Measurements from ENCODE around the gene U2AF1L4. TPM values are rescaled to one million over a fixed set of nuclear protein-coding genes. Genes with fewer than 3 reads are reported as not detected.

The U2AF1L4 gene
- total and polyA plus RNA-seq, 7 experiments from 2014 or later, result 33.7 to 89.7 (median 70.1) TPM

GRCh38 chr19:35712567-35713505 is 32.4 kb downstream of the U2AF1L4 start:
- peaks cover 0 to 10% (median 0%) of the 10 kb centered on the region in 5 donors for H3K36me3 Mint-ChIP-seq

GRCh38 chr19:35710784-35711723 is 34.2 kb downstream of the U2AF1L4 start:
- H3K27ac ChIP-seq (ENCODE audit: low read depth, low read length), result no peak overlapping the region
- CTCF ChIA-PET, result interaction anchor here (0.7 to 1.7 kb wide), 2 partner anchors 11 to 367 kb away, joined by 3 to 4 read pairs; no protein-coding TSS in a partner anchor
- Mint-ChIP-seq H3K9me3 (no peaks in the 10 kb centered on the region), H3K27me3 (no peaks in the 10 kb centered on the region), H3K4me1 (peaks cover 31 to 61% (median 42%) of the 10 kb centered on the region in 7 donors), H3K4me3 (peak overlapping the region in 3 of 10 donors; percentile 13 to 79 (median 51)), H3K36me3 (peaks cover 0 to 5% (median 0%) of the 10 kb centered on the region in 5 donors), H3K27ac (peak overlapping the region in 3 of 9 donors; percentile 39 to 97 (median 66))
- peaks cover 24 to 50% of the 10 kb centered on the region in 2 donors for H3K4me1 ChIP-seq (ENCODE audit: control insufficient read depth in 2 of 2, insufficient read depth in 2 of 2, low read length in 2 of 2)
- intact Hi-C loops (cut with micrococcal nuclease), result loop anchor here in 1 of 2 donors (1.0 kb wide), 1 partner anchor 9 kb away; no protein-coding TSS in a partner anchor
- DNase-seq (peak in 1 of 9 donors; percentile 70), ATAC-seq (no peak)
- no peaks in the 10 kb centered on the region for H3K9me3 ChIP-seq (ENCODE audit: control insufficient read depth in 2 of 3, low read length in 3 of 3)
- no peaks in the 10 kb centered on the region for H3K27me3 ChIP-seq (ENCODE audit: control insufficient read depth in 2 of 2, insufficient read depth in 2 of 2, low read length in 2 of 2)
- POLR2A ChIA-PET, result interaction anchor here (0.5 to 3.9 kb wide), 4 partner anchors 9 to 45 kb away, joined by 3 to 20 read pairs (median 4); partner anchors contain the start of gene HSPB6
- no peak overlapping the region for H3K4me3 ChIP-seq (ENCODE audit: low read length)
- no peaks in the 10 kb centered on the region for H3K36me3 ChIP-seq (ENCODE audit: control insufficient read depth in 2 of 3, insufficient read depth in 3 of 3, low read length in 3 of 3)

More at GRCh38 chr19:35712567-35713505, 32.4 kb downstream of the U2AF1L4 start:
- Mint-ChIP-seq H3K9me3 (no peaks in the 10 kb centered on the region), H3K27me3 (no peaks in the 10 kb centered on the region), H3K4me3 (peak overlapping the region in 9 of 10 donors; percentile 23 to 97 (median 60)), H3K4me1 (peaks cover 40 to 67% (median 50%) of the 10 kb centered on the region in 7 donors), H3K27ac (peak overlapping the region; percentile 4 to 97 (median 75))
- ChIA-PET POLR2A (interaction anchor here (0.7 to 3.9 kb wide), 5 partner anchors 11 to 30 kb away, joined by 3 to 20 read pairs (median 4); no protein-coding TSS in a partner anchor), CTCF (interaction anchor here (0.6 to 3.2 kb wide), 3 partner anchors 11 to 18 kb away, joined by 4 to 11 read pairs (median 4); no protein-coding TSS in a partner anchor)
- H3K9me3 ChIP-seq (ENCODE audit: control insufficient read depth in 2 of 3, low read length in 3 of 3), result no peaks in the 10 kb centered on the region
- H3K36me3 ChIP-seq (ENCODE audit: control insufficient read depth in 2 of 3, insufficient read depth in 3 of 3, low read length in 3 of 3), result no peaks in the 10 kb centered on the region
- DNase-seq (peak in 2 of 9 donors; percentile 51 to 79), ATAC-seq (no peak)
- H3K4me1 ChIP-seq (ENCODE audit: control insufficient read depth in 2 of 2, insufficient read depth in 2 of 2, low read length in 2 of 2), result peaks cover 27 to 55% of the 10 kb centered on the region in 2 donors
- H3K4me3 ChIP-seq (ENCODE audit: low read length), result peak overlapping the region; percentile 23
- H3K27ac ChIP-seq (ENCODE audit: low read depth, low read length), result peak overlapping the region; percentile 56
- H3K27me3 ChIP-seq (ENCODE audit: control insufficient read depth in 2 of 2, insufficient read depth in 2 of 2, low read length in 2 of 2), result no peaks in the 10 kb centered on the region
- intact Hi-C loops (cut with micrococcal nuclease), result no loop called here

- no peak for DNase-seq
- H3K27ac Mint-ChIP-seq, result peak overlapping the region in 1 of 9 donors; percentile 9
- Histone ChIP-seq H3K36me3 (ENCODE audit: control insufficient read depth in 2 of 3, insufficient read depth in 3 of 3, low read length in 3 of 3) (no peaks in the 10 kb centered on the region), H3K27ac (ENCODE audit: low read depth, low read length) (no peak overlapping the region), H3K9me3 (ENCODE audit: control insufficient read depth in 2 of 3, low read length in 3 of 3) (no peaks in the 10 kb centered on the region), H3K4me1 (ENCODE audit: control insufficient read depth in 2 of 2, insufficient read depth in 2 of 2, low read length in 2 of 2) (peaks cover 10 to 28% of the 10 kb centered on the region in 2 donors), H3K4me3 (ENCODE audit: low read length) (no peak overlapping the region), H3K27me3 (ENCODE audit: control insufficient read depth in 2 of 2, insufficient read depth in 2 of 2, low read length in 2 of 2) (no peaks in the 10 kb centered on the region)
- CTCF ChIA-PET, result interaction anchor here (0.6 to 1.3 kb wide), 2 partner anchors 14 to 204 kb away, joined by 3 to 4 read pairs; no protein-coding TSS in a partner anchor
- no peak overlapping the region for H3K4me3 Mint-ChIP-seq
- peaks cover 0 to 1% (median 0%) of the 10 kb centered on the region in 5 donors for H3K36me3 Mint-ChIP-seq
- intact Hi-C loops (cut with micrococcal nuclease), result no loop called here
- peaks cover 13 to 35% (median 19%) of the 10 kb centered on the region in 7 donors for H3K4me1 Mint-ChIP-seq
- no peaks in the 10 kb centered on the region for H3K9me3 Mint-ChIP-seq
- no peaks in the 10 kb centered on the region for H3K27me3 Mint-ChIP-seq
- ATAC-seq, result no peak
- POLR2A ChIA-PET, result interaction anchor here (1.1 kb wide), 2 partner anchors 13 to 36 kb away, joined by 3 read pairs; no protein-coding TSS in a partner anchor
Observed at GRCh38 chr19:35708391-35708790, 36.8 kb downstream of the U2AF1L4 start.

- no peaks in the 10 kb centered on the region for H3K36me3 ChIP-seq (ENCODE audit: control insufficient read depth in 2 of 3, insufficient read depth in 3 of 3, low read length in 3 of 3)
- H3K4me3 Mint-ChIP-seq, result peak within 1 kb of the TSS in 3 of 10 donors; percentile 26 to 59 (median 41)
- ATAC-seq (no peak), DNase-seq (no peak)
- H3K9me3 Mint-ChIP-seq, result peaks cover 0 to 3% (median 0%) of the 10 kb centered on the region in 11 donors
- ChIA-PET CTCF (interaction anchor here (1.2 kb wide), 1 partner anchor 10 kb away, joined by 4 read pairs; no protein-coding TSS in a partner anchor), POLR2A (interaction anchor here (1.5 kb wide), 1 partner anchor 36 kb away, joined by 3 read pairs; no protein-coding TSS in a partner anchor)
- H3K27me3 ChIP-seq (ENCODE audit: control insufficient read depth in 2 of 2, insufficient read depth in 2 of 2, low read length in 2 of 2), result no peaks in the 10 kb centered on the region
- no peaks in the 10 kb centered on the region for H3K4me1 ChIP-seq (ENCODE audit: control insufficient read depth in 2 of 2, insufficient read depth in 2 of 2, low read length in 2 of 2)
- no peak within 1 kb of the TSS for H3K27ac ChIP-seq (ENCODE audit: low read depth, low read length)
- no peaks in the 10 kb centered on the region for H3K9me3 ChIP-seq (ENCODE audit: control insufficient read depth in 2 of 3, low read length in 3 of 3)
- H3K27ac Mint-ChIP-seq, result no peak within 1 kb of the TSS
- H3K4me3 ChIP-seq (ENCODE audit: low read length), result no peak within 1 kb of the TSS
- peaks cover 0 to 4% (median 0%) of the 10 kb centered on the region in 5 donors for H3K27me3 Mint-ChIP-seq
- intact Hi-C loops (cut with micrococcal nuclease), result loop anchor here in 1 of 2 donors (5.0 kb wide), 2 partner anchors 57 to 348 kb away; partner anchors contain the start of genes COX6B1, THAP8 and WDR62
- H3K4me1 Mint-ChIP-seq, result peaks cover 5 to 14% (median 6%) of the 10 kb centered on the region in 7 donors
- peaks cover 0 to 2% (median 0%) of the 10 kb centered on the region in 5 donors for H3K36me3 Mint-ChIP-seq
Observed at GRCh38 chr19:35704218-35704617, 41.0 kb downstream of the U2AF1L4 start, which contains the start of gene ZBTB32. Gene ZBTB32 (plus strand): TSS chr19:35704558. CDS start chr19:35714627, 10,069 bp downstream.

GRCh38 chr19:35703343-35703742 is 41.9 kb downstream of the U2AF1L4 start:
- POLR2A ChIA-PET, result interaction anchor here (0.6 to 2.4 kb wide), 6 partner anchors 9 to 1505 kb away, joined by 3 to 20 read pairs (median 10); partner anchors contain the start of genes IGFLR1, KMT2B, PSENEN and U2AF1L4
- H3K27me3 Mint-ChIP-seq, result peaks cover 0 to 4% (median 0%) of the 10 kb centered on the region in 5 donors
- Histone ChIP-seq H3K4me3 (ENCODE audit: low read length) (no peak overlapping the region), H3K4me1 (ENCODE audit: control insufficient read depth in 2 of 2, insufficient read depth in 2 of 2, low read length in 2 of 2) (no peaks in the 10 kb centered on the region), H3K27me3 (ENCODE audit: control insufficient read depth in 2 of 2, insufficient read depth in 2 of 2, low read length in 2 of 2) (no peaks in the 10 kb centered on the region), H3K9me3 (ENCODE audit: control insufficient read depth in 2 of 3, low read length in 3 of 3) (no peaks in the 10 kb centered on the region), H3K36me3 (ENCODE audit: control insufficient read depth in 2 of 3, insufficient read depth in 3 of 3, low read length in 3 of 3) (no peaks in the 10 kb centered on the region), H3K27ac (ENCODE audit: low read depth, low read length) (no peak overlapping the region)
- H3K4me3 Mint-ChIP-seq, result peak overlapping the region in 4 of 10 donors; percentile 26 to 91 (median 64)
- DNase-seq, result no peak
- CTCF ChIA-PET, result interaction anchor here (1.0 to 2.6 kb wide), 2 partner anchors 9 to 11 kb away, joined by 5 to 11 read pairs; no protein-coding TSS in a partner anchor
- intact Hi-C loops (cut with micrococcal nuclease), result loop anchor here (2.0 to 5.0 kb wide), 3 partner anchors 56 to 351 kb away; partner anchors contain the start of genes THAP8 (in 2 of the 2), WDR62 (in 2 of the 2) and COX6B1 (in 1 of the 2)
- peaks cover 0 to 2% (median 0%) of the 10 kb centered on the region in 5 donors for H3K36me3 Mint-ChIP-seq
- peaks cover 0 to 3% (median 0%) of the 10 kb centered on the region in 11 donors for H3K9me3 Mint-ChIP-seq
- ATAC-seq, result no peak
- no peak overlapping the region for H3K27ac Mint-ChIP-seq
- H3K4me1 Mint-ChIP-seq, result peaks cover 5 to 19% (median 6%) of the 10 kb centered on the region in 7 donors

Data from naive thymus-derived CD4-positive, alpha-beta T cell (primary cell).